NCI-H187 treated with DMSO at 0.1 percent for 48 hours (cell line): Measurements from ENCODE around the gene OR2T11.
"Not testable (repeated sequence)": the region's sequence is repeated elsewhere in the genome, so short reads cannot be mapped to it uniquely, and the experiment has no call there.

Experiments used
- DNase-seq: peaks from one replicate; lab custom pipeline; 2025; lab: John Stamatoyannopoulos, UW

OR2T11 gene

GRCh38 chr1:248618878-248619277 is 16.0 kb downstream of the OR2T11 start:
- DNase-seq = no peak

DNA sequence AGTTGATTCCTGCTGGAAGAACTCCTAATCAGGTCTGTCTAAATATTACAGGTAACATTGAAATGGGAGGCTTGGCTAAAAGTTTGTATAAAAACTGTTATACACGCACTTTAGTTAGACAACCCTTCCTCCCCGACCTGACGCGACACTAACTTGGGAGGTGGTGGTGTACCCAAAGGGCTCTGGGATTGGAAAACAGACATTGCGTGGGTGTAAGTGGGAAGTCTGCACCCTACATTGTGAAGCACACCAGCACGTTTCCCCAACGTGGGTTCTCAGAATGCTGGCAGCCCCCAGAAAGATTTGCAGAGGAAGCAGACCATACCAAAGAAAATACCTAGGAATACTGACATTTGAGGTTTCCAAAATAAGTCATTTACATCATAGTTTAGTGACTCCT is 16.8 kb downstream of the OR2T11 start:
- no peak for DNase-seq

- no peak for DNase-seq
Observed at GRCh38 chr1:248613742-248614141, 21.1 kb downstream of the OR2T11 start.

GRCh38 chr1:248611883-248612414 is 22.9 kb downstream of the OR2T11 start:
- no peak for DNase-seq

DNA sequence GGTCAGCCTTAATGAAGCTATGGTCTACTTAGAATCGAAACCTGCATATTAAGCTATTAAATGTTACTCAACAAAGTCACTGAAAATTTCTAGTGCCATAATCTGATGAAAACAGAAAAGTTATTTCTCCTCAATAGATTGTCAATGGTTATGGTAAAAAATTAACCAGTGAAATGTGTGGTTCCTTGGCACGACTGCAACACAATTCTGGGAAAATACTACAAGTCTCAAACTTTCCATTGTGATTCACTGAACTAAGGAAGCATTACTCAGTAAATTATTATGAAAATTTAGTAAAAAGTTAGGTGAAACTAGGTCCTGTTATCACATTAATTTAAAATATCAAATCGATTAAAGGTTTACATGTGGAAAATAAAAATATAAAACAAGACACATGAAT is 24.6 kb downstream of the OR2T11 start:
- no peak for DNase-seq

- DNase-seq = no peak
Observed at GRCh38 chr1:248599396-248599795, 35.5 kb downstream of the OR2T11 start.

DNA sequence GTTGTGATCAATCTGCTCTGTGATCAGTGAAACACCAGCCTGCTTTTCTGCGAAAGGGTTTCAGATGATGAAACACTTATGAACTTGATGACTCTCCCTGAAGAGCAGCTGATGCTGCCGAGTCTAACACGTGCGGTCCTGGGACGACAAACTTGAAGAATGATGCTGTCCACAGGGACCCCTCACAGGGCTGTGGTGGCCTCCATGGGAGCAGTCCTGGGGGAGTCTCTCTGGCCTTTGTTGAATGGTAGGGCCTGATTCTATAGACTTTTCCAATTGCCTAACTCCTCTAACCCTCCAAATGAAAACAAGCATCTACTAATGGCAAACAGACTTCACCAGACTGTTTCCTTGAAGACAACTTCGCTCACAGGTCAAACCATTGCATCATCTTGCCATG is 37.3 kb downstream of the OR2T11 start, which contains the start of gene OR2T10:
TSS of gene OR2T10 (minus strand) at position 112 of the 400 bp plus-strand sequence. CDS start 3,932 bp downstream, outside the sequence.
- no peak for DNase-seq

GRCh38 chr1:248596615-248597014 is 38.3 kb downstream of the OR2T11 start:
- no peak for DNase-seq

DNA sequence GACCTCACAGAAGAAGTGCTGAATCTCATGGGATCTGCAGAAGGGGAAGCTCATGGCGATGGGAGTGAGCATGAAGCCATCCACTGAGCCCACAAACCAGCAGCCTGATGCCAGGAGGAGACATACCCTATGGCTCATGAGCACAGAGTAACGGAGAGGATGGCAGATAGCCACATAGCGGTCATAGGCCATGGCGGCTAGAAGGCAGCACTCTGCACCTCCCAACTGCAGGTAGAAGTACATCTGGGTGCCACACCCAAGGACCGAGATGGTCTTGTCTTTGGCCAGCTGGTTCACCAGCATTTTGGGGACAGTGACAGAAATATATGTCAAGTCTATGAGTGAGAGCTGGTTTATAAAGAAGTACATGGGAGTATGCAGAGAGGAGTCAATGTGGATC is 41.7 kb downstream of the OR2T11 start:
- DNase-seq = no peak

DNA sequence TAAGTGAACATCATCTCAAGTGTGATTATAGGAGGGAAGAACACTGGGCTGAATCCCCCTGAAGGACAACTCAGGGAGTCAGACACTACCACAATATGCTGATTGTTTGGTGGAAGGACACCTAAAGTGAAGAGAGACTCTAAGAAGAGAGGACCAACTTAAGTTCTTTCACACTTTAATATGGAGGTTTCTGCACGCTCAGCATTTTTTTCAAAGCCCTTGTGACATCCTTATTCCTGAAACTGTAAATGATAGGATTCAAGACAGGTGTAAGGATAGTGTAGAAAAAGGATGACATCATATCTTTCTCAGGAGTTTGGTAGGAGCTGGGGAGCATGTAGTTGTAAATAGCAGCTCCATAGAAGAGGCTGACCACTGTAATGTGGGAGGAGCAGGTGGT is 42.2 kb downstream of the OR2T11 start:
- no peak for DNase-seq

- no peak for DNase-seq
Observed at GRCh38 chr1:248590055-248590454, 44.8 kb downstream of the OR2T11 start.

DNA sequence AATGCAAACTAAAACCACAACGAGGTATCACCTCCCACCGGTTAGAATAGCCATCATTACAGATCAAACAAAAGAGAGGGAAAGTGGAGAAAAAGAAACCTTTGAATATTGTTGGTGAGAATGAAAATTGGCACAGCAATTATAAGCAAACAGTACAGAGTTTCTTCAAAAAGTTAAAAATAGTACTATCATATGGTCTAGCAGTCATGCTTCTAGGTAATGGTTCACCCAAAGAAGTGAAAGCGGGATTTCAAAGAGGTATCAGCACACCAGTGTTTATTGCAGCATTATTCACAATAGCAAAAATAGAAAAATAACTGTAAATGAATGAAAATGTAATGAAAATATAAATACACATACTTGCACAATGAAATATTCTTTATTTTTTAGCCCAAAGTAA is 45.6 kb downstream of the OR2T11 start:
- no peak for DNase-seq

- DNase-seq = no peak
Observed at GRCh38 chr1:248585266-248585665, 49.6 kb downstream of the OR2T11 start.

- no peak for DNase-seq
Observed at GRCh38 chr1:248576260-248576980, 58.5 kb downstream of the OR2T11 start.

DNA sequence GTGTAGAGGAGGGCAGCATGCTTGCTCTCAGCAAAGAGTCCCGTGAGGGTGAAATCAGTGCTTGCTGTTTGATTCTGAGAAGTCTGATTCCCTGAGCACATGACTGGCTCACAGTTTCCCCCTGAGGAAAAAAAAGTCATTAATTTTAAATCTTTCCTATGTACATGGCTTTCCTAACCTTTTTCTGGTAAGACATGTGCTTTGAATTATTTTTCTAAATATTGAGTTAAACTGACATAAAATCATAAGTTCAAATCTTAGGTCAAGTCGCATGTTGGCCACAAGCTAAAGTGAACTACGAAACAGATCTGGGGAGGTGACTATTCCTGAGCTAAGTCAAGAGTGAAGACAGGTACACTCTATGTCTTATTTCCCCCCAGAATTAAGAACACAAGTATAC is 60.2 kb downstream of the OR2T11 start, which contains the start of gene OR2T34:
TSS of gene OR2T34 (minus strand) at position 101 of the 400 bp plus-strand sequence. CDS start at position 101, 0 bp downstream.
- DNase-seq = not testable (repeated sequence)

DNA sequence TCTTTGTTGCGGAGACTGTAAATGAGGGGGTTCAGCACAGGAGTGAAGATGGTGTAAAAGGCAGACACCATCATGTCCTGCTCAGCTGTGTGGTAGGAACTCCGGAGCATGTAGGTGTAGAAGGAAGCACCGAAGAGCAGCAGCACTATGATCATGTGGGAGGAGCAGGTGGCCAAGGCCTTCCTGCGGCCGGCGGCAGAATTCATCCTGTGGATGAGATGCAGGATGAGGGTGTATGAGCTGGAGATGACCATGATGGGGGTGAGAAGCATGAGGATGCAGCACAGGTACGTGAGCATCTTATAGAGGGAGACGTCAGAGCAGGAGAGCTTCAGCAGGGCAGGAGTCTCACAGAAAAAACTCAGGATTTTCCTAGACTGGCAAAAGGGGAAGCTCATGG is 61.0 kb downstream of the OR2T11 start:
- not testable (repeated sequence) for DNase-seq
